Gastrocnemius medialis (tissue), 4 donors: Measurements from ENCODE around the gene OLR1.
"Not testable (repeated sequence)": the region's sequence is repeated elsewhere in the genome, so short reads cannot be mapped to it uniquely, and the experiment has no call there.

Source experiments
- POLR2A ChIP-seq, 2 donors: fragments of 450-650 bp; IDR thresholded peaks; one replicate each; pipeline ENCODE4 v1.6.1; 2017; ENCODE audit warnings: antibody characterized with exemption in 2 of 2, mild to moderate bottlenecking in 2 of 2, moderate library complexity in 2 of 2
- TF ChIP-seq, protein P1 (sequence below), 5 experiments: fragments of 450-650 bp in 3 of 5; fragments of 200-600 bp in 2 of 5; sonication (generic) in 2 of 5; IDR thresholded peaks in 4 of 5; conservative IDR thresholded peaks in 1 of 5; 1 replicate in 4 of 5; 2 replicates in 1 of 5; pipeline ENCODE4 v1.5.1; 2016 to 2019; ENCODE audit warnings: antibody characterized with exemption in 5 of 5, mild to moderate bottlenecking in 3 of 5, moderate library complexity in 3 of 5

DNA sequence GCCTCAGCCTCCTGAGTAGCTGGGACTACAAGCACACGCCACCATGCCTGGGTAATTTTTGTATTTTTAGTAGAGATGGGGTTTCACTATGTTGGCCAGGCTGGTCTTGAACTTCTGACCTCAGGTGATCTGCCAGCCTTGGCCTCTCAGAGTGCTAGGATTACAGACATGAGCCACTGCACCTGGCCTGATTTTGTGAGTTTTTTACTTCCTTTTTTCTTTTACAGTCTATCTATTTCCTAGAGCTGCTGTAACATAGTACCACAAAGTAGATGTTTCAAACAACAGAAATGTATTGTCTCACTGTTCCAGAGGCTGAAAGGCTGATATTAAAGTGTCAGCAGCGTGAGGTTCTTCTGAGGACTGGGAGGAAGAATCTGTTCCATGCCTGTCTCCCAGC lies 32.6 kb upstream of the OLR1 start:
- TF ChIP-seq, protein P1, sequence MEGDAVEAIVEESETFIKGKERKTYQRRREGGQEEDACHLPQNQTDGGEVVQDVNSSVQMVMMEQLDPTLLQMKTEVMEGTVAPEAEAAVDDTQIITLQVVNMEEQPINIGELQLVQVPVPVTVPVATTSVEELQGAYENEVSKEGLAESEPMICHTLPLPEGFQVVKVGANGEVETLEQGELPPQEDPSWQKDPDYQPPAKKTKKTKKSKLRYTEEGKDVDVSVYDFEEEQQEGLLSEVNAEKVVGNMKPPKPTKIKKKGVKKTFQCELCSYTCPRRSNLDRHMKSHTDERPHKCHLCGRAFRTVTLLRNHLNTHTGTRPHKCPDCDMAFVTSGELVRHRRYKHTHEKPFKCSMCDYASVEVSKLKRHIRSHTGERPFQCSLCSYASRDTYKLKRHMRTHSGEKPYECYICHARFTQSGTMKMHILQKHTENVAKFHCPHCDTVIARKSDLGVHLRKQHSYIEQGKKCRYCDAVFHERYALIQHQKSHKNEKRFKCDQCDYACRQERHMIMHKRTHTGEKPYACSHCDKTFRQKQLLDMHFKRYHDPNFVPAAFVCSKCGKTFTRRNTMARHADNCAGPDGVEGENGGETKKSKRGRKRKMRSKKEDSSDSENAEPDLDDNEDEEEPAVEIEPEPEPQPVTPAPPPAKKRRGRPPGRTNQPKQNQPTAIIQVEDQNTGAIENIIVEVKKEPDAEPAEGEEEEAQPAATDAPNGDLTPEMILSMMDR (IDR thresholded peaks at IDR 0.05 in 4 of 5, conservative IDR thresholded peaks at IDR 0.05 in 1 of 5) = not testable (repeated sequence)
- not testable (repeated sequence) for TF ChIP-seq POLR2A (IDR thresholded peaks at IDR 0.05)
